Heart left ventricle (tissue), 16 donors: ENCODE measurements around the gene GABBR1. TPM values are rescaled to one million over a fixed set of nuclear protein-coding genes. Genes with fewer than 3 reads are reported as not detected.

Experiments used
- ATAC-seq, 4 donors: fragments of 200-7000 bp; cut with Tn5 transposase; one replicate each; pipeline ENCODE4 v1.9.1; 2020 to 2022; ENCODE audit warnings: moderate library complexity in 4 of 4, mild to moderate bottlenecking in 3 of 4, moderate number of reproducible peaks in 1 of 4
- DNase-seq, 5 donors: peaks; one replicate each; pipeline ENCODE4 v3.0.0-alpha.2; 2020
- H3K27ac ChIP-seq, 12 donors: fragments of 200-600 bp; sonication (generic) in 4 of 12; one replicate each; pipeline versions ENCODE4 v1.5.0 to v1.8.0; 2016 to 2022; ENCODE audit warnings: mild to moderate bottlenecking in 2 of 12
- H3K27me3 ChIP-seq, 9 donors: fragments of 200-600 bp; sonication (generic) in 2 of 9; one replicate each; pipeline versions ENCODE4 v1.5.1 to v1.8.0; 2016 to 2022; ENCODE audit warnings: mild to moderate bottlenecking in 3 of 9
- H3K36me3 ChIP-seq, 9 donors: fragments of 200-600 bp; sonication (generic) in 2 of 9; one replicate each; pipeline versions ENCODE4 v1.5.0 to v1.8.0; 2018 to 2022; ENCODE audit warnings: mild to moderate bottlenecking in 2 of 9
- H3K4me1 ChIP-seq, 12 donors: fragments of 200-600 bp; sonication (generic) in 4 of 12; one replicate each; pipeline versions ENCODE4 v1.5.0 to v1.8.0; 2016 to 2022; ENCODE audit warnings: mild to moderate bottlenecking in 3 of 12
- H3K4me3 ChIP-seq, 12 donors: fragments of 200-600 bp; sonication (generic) in 4 of 12; one replicate each; pipeline versions ENCODE4 v1.5.0 to v1.8.0; 2017 to 2022; ENCODE audit warnings: mild to moderate bottlenecking in 9 of 12, moderate library complexity in 4 of 12
- H3K9me3 ChIP-seq, 12 donors: fragments of 200-600 bp; sonication (generic) in 4 of 12; one replicate each; pipeline versions ENCODE4 v1.5.0 to v1.8.0; 2016 to 2022; ENCODE audit warnings: mild to moderate bottlenecking in 1 of 12
- CTCF ChIP-seq, 12 donors: fragments of 200-600 bp; sonication (generic) in 4 of 12; IDR thresholded peaks; one replicate each; pipeline versions ENCODE4 v1.5.0 to v1.8.0; 2018 to 2022; ENCODE audit warnings: antibody characterized with exemption in 12 of 12, mild to moderate bottlenecking in 5 of 12
- POLR2A ChIP-seq, 2 donors: fragments of 450-650 bp; IDR thresholded peaks; one replicate each; pipeline ENCODE4 v1.6.1; 2017; ENCODE audit warnings: antibody characterized with exemption in 2 of 2, mild to moderate bottlenecking in 2 of 2, moderate library complexity in 2 of 2
- WGBS, 4 donors: extraction: QIAGEN DNeasy Blood & Tissue Kit in 2 of 4; methylation state at CpG; one replicate each; pipeline versions ENCODE4 v1.1.5 to v1.1.7; 2013 to 2018; 5-methylcytosine and 5-hydroxymethylcytosine counted together
- intact Hi-C, 10 donors: fragments of 100-400 bp; cut with DNase I; formaldehyde crosslinking; loops; one replicate each; pipeline versions ENCODE4 v1.11.1 to v1.14.2; 2022
- polyA plus RNA-seq, 2 donors: library from polyadenylated mRNA; stranded (reverse); fragments of 200-250 nt; gene quantifications; one replicate each; pipeline ENCODE4 v1.2.3, GENCODE V29; 2013
- total RNA-seq, 9 donors: library from RNA; depleted of rRNA in 2 of 9; stranded (reverse); fragments of >200 nt in 2 of 9; fragmentation: NEBNext Ultra II Directional in 3 of 9; extraction: Animal tissue kit (Norgen Biotek cat#: 25700) in 3 of 9; gene quantifications; one replicate each; pipeline versions ENCODE4 v1.1.0 to v1.2.4, GENCODE V29; 2016 to 2023
- donor health status: ischemic (EF 13 %, LVEDD 7.1; RV severe dilation, severe dysfunction).
- donor health status: healthy with polysubstance abuse.
- donor health status: DM: no; HTN: yes; CAD: no.
- donor health status: DM: no; HTN: no; CAD: no.
- donor health status: ischemic (EF 25% LVEDD 6.9; RV normal size, moderate dysfunction).
- donor health status: ischemic (EF 25% LVEDD 5.7; RV mildly dilated, moderate dysfunction).
- donor health status: healthy.
- donor health status: DM: yes; HTN: yes; CAD: no.
- donor health status: ischemic (EF 35%, LVEDD 5.7; RV mildly dilated, moderate dysfunction).
- donor health status: nonischemic (EF 11% LVEDD 7.7; RV severe dilation, severe dysfunction).
- donor health status: DM: yes; HTN: yes; CAD: no.
- donor health status: PGD.
- donor health status: ischemic (EF 29% LVEDD 5.4; RV normal size, mild dysfunction).
- donor health status: nonischemic (EF 23%, LVEDD 6.1; RV moderate dilation, normal function).

Gene GABBR1
- total and polyA plus RNA-seq, 11 donors, result 11.6 to 30.8 (median 18.1) TPM

- TF ChIP-seq POLR2A (IDR thresholded peaks at IDR 0.05), result no peak
- no peak for TF ChIP-seq CTCF (IDR thresholded peaks at IDR 0.05)
- intact Hi-C loops, result no loop called here
- WGBS, 4 donors, result 82 to 93% (median 90%) methylated on average over 1 of the region's 1 CpG
- no peak overlapping the region for H3K4me3 ChIP-seq
- H3K27me3 ChIP-seq, result peaks cover 0 to 4% (median 0%) of the 10 kb centered on the region in 9 donors
- no peaks in the 10 kb centered on the region for H3K36me3 ChIP-seq
- DNase-seq, result no peak
- H3K4me1 ChIP-seq, result no peaks in the 10 kb centered on the region
- no peak overlapping the region for H3K27ac ChIP-seq
- H3K9me3 ChIP-seq, result no peaks in the 10 kb centered on the region
- no peak for ATAC-seq
Measured at GRCh38 chr6:29527126-29527525, 105.9 kb downstream of the GABBR1 start.

- intact Hi-C loops, result no loop called here
- H3K27ac ChIP-seq, result no peak overlapping the region
- H3K4me3 ChIP-seq, result no peak overlapping the region
- ATAC-seq, result no peak
- no peak for DNase-seq
- no peaks in the 10 kb centered on the region for H3K36me3 ChIP-seq
- TF ChIP-seq CTCF (IDR thresholded peaks at IDR 0.05), result no peak
- TF ChIP-seq POLR2A (IDR thresholded peaks at IDR 0.05), result no peak
- H3K27me3 ChIP-seq, result peaks cover 0 to 4% (median 0%) of the 10 kb centered on the region in 9 donors
- H3K4me1 ChIP-seq, result no peaks in the 10 kb centered on the region
- no peaks in the 10 kb centered on the region for H3K9me3 ChIP-seq
- WGBS, 4 donors, result 0 to 2% (median 1%) methylated on average over 1 of the region's 1 CpG
Measured at GRCh38 chr6:29525311-29525639, 107.7 kb downstream of the GABBR1 start.

DNA sequence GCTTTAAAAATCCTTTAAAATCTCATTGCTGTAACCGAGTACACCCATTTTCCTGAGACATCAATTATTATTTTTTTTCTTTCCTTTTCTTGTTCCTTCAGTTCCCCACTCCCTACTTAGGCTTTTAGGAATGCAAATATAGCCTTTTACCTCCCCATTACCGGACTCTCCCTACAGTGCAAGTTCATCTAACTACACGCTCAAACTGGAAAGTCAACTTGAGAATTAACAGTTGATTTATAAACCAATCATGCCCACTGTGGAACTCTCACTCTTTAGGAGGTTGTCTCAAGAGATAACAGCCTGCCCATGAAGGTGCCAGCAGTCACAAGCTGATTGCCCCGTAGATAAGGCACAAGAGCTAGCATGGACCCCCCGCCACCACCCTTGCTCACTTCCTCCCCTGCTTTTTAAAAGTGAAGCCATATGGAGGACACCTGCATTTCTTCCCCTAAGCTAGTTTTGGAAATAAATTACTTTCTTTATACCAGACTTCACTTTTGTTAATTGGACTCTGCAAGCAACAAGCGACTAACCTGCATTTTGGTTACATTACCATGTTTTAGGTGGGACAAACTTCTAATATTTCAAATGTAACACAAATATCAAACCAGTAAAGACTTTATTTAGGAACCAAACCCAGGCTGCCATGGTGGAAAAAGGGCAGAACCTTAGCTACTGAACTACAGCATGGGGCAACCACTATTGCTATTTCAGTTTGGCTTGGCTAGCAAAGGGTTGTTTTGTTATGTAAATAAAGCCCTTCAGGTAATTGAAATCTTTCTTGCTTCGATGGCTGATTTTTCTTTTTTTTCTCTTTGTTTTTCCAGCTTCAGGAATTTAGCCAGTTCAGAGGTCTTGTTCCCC, 108.3 kb downstream of the GABBR1 start:
- intact Hi-C loops, result no loop called here
- Histone ChIP-seq H3K36me3 (no peaks in the 10 kb centered on the region), H3K27me3 (peaks cover 0 to 4% (median 0%) of the 10 kb centered on the region in 9 donors), H3K4me3 (no peak overlapping the region), H3K27ac (no peak overlapping the region), H3K9me3 (no peaks in the 10 kb centered on the region), H3K4me1 (no peaks in the 10 kb centered on the region)
- WGBS, 4 donors, result 68 to 76% (median 70%) methylated on average over 7 of the region's 7 CpGs
- ATAC-seq (no peak), DNase-seq (no peak)
- TF ChIP-seq POLR2A (IDR thresholded peaks at IDR 0.05) (no peak), CTCF (IDR thresholded peaks at IDR 0.05) (no peak)

DNA sequence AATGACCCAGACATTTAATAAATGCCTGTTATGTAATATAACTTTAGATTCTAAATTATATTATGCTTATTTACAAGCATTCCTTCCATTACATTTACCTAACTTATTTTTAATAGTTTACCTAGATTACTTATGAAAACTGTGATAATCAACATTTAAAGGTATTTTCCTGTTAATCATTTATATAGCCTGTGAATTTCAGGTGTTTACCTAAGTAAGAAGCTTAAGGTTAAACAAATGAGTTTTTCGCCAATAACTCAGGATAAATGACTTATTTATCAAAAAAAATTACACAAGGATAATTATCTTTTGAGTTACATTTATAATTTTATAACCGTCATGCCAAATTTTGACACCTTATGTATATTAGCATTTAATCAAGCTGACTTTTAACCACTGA, 108.9 kb downstream of the GABBR1 start:
- H3K4me1 ChIP-seq, result no peaks in the 10 kb centered on the region
- ATAC-seq, result no peak
- no peaks in the 10 kb centered on the region for H3K9me3 ChIP-seq
- H3K36me3 ChIP-seq, result no peaks in the 10 kb centered on the region
- peaks cover 0 to 4% (median 0%) of the 10 kb centered on the region in 9 donors for H3K27me3 ChIP-seq
- intact Hi-C loops, result no loop called here
- no peak for TF ChIP-seq CTCF (IDR thresholded peaks at IDR 0.05)
- WGBS, 4 donors, result 68 to 85% (median 77%) methylated on average over 2 of the region's 2 CpGs
- H3K4me3 ChIP-seq, result no peak overlapping the region
- H3K27ac ChIP-seq, result no peak overlapping the region
- DNase-seq, result no peak
